HEK293T (cell line): Measurements from ENCODE around the gene LRP1B.

Source experiments
- CTBP1 ChIP-seq: fragments of 450-650 bp; IDR thresholded peaks from 2 replicates; pipeline ENCODE4 v1.6.1; 2016; ENCODE audit warnings: borderline replicate concordance
- ELF4 ChIP-seq: fragments of 450-650 bp; IDR thresholded peaks from 2 replicates; pipeline ENCODE4 v1.6.1; 2017; ENCODE audit warnings: antibody characterized with exemption
- FOXK2 ChIP-seq: fragments of 450-650 bp; IDR thresholded peaks from 2 replicates; pipeline ENCODE4 v1.6.1; 2016; ENCODE audit warnings: mild to moderate bottlenecking
- FOXM1 ChIP-seq: fragments of 450-650 bp; IDR thresholded peaks from 2 replicates; pipeline ENCODE4 v1.6.1; 2017; ENCODE audit warnings: mild to moderate bottlenecking, borderline replicate concordance
- LEF1 ChIP-seq: fragments of 450-650 bp; IDR thresholded peaks from 2 replicates; pipeline ENCODE4 v1.6.1; 2017; ENCODE audit warnings: mild to moderate bottlenecking, borderline replicate concordance
- NFRKB ChIP-seq: fragments of 450-650 bp; IDR thresholded peaks from 2 replicates; pipeline ENCODE4 v1.6.1; 2016; ENCODE audit warnings: mild to moderate bottlenecking, moderate library complexity
- PKNOX1 ChIP-seq: fragments of 450-650 bp; IDR thresholded peaks from 2 replicates; pipeline ENCODE4 v1.6.1; 2016
- SUZ12 ChIP-seq: fragments of 450-650 bp; IDR thresholded peaks from 2 replicates; pipeline ENCODE4 v1.6.1; 2016; ENCODE audit warnings: mild to moderate bottlenecking

- TF ChIP-seq FOXM1, result no peak
- no peak for TF ChIP-seq LEF1
- no peak for TF ChIP-seq FOXK2
- TF ChIP-seq SUZ12, result no peak
- TF ChIP-seq CTBP1, result no peak
- no peak for TF ChIP-seq PKNOX1
- no peak for TF ChIP-seq NFRKB
- TF ChIP-seq ELF4, result no peak
Measured at GRCh38 chr2:140286377-140286776, 1844.4 kb downstream of the LRP1B start.
